Ascending aorta (tissue), 2 donors: ENCODE results near the gene TNFRSF4. TPM values are rescaled to one million over a fixed set of nuclear protein-coding genes. Genes with fewer than 3 reads are reported as not detected.

Experiments used
- DNase-seq, 2 donors: peaks; one replicate each; pipeline ENCODE4 v3.0.0-alpha.2; 2019; ENCODE audit warnings: low spot score in 2 of 2
- H3K27ac ChIP-seq, 2 donors: fragments of 200-600 bp; sonication (generic); one replicate each; pipeline ENCODE4 v1.5.1; 2016 to 2017; ENCODE audit warnings: mild to moderate bottlenecking in 1 of 2
- H3K27me3 ChIP-seq: fragments of 200-600 bp; sonication (generic); one replicate; pipeline ENCODE4 v1.5.1; 2017
- H3K36me3 ChIP-seq, 2 donors: fragments of 200-600 bp; sonication (generic); one replicate each; pipeline ENCODE4 v1.5.1; 2016
- H3K4me1 ChIP-seq, 2 donors: fragments of 200-600 bp; sonication (generic); one replicate each; pipeline ENCODE4 v1.5.1; 2016 to 2017; ENCODE audit warnings: mild to moderate bottlenecking in 1 of 2
- H3K4me3 ChIP-seq, 2 donors: fragments of 200-600 bp; sonication (generic); one replicate each; pipeline ENCODE4 v1.5.1; 2016 to 2017; ENCODE audit warnings: mild to moderate bottlenecking in 1 of 2
- H3K9me3 ChIP-seq, 2 donors: fragments of 200-600 bp; sonication (generic); one replicate each; pipeline ENCODE4 v1.5.1; 2016
- CTCF ChIP-seq, 3 experiments: fragments of 200-600 bp in 2 of 3; fragments of 450-650 bp in 1 of 3; sonication (generic) in 2 of 3; IDR thresholded peaks; one replicate each; pipeline ENCODE4 v1.5.1; 2016 to 2019; ENCODE audit warnings: antibody characterized with exemption in 3 of 3, mild to moderate bottlenecking in 1 of 3, moderate library complexity in 1 of 3
- intact Hi-C: fragments of 100-400 bp; cut with DNase I; formaldehyde crosslinking; loops from one replicate; pipeline ENCODE4 v1.15.1; 2023
- total RNA-seq: library from RNA; depleted of rRNA; stranded (reverse); fragments of >200 nt; gene quantifications from one replicate; pipeline ENCODE4 v1.1.0, GENCODE V29; 2016

The TNFRSF4 gene
- 4.8 TPM for total RNA-seq

DNA sequence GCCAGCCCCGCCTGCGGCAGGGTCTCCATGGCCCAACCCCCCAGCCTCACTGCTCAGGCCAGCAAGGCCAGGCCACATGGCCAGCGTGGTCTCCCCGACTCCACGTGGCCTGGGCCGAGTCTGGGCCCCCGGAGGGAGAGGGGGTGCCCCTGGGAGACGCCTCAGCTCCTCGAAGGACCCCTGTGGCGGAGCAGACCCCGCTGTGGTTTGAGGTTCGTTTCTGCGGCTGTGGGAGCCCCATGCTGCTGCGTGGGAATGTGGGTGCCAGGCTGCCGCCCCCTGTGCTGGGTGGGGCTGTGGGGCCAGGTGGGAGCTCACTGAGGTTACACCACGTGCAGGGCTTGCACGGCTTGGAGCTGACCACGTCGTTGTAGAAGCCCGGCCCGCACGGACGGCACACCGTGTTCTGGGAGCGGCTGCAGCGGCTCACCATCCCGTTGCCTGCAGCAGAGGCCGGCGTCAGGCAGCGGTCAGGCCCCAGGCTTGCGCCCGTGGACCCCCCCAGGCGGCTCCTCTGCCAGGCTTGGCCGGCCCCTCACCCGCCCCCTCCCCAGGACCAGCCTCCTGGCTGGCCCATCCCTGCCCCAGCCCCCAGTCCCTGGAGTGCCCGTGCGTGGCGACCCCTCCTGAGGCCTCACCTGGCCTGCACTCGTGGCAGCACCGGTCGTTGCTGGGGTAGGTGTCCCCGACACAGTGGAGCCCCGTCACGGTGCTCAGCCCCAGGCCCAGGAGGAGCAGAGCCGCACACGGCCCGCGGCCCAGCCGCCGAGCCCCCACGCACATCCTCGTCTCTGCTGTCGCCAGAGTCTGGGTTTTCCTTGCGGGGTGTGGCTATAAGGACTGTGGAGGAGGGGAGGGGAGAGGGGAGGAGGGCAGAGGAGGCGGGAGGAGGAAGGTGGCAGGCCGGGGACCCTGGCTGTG is at the start of gene TNFRSF4:
Gene TNFRSF4, minus strand, starts transcription at position 809 of the 921 bp plus-strand sequence. Its CDS starts 26 bp downstream, at position 783.
- Histone ChIP-seq H3K4me3 (peak within 1 kb of the TSS in 1 of 2 donors; percentile 19), H3K36me3 (peaks cover 25% of the 10 kb centered on the region in 2 donors), H3K4me1 (no peaks in the 10 kb centered on the region), H3K9me3 (no peaks in the 10 kb centered on the region), H3K27ac (no peak within 1 kb of the TSS), H3K27me3 (no peaks in the 10 kb centered on the region)
- intact Hi-C loops: no loop called here
- no peak for DNase-seq
- TF ChIP-seq CTCF (IDR thresholded peaks at IDR 0.05): no peak

GRCh38 chr1:1262758-1263157 is 48.8 kb upstream of the TNFRSF4 start:
- no peak for DNase-seq
- intact Hi-C loops: no loop called here

DNA sequence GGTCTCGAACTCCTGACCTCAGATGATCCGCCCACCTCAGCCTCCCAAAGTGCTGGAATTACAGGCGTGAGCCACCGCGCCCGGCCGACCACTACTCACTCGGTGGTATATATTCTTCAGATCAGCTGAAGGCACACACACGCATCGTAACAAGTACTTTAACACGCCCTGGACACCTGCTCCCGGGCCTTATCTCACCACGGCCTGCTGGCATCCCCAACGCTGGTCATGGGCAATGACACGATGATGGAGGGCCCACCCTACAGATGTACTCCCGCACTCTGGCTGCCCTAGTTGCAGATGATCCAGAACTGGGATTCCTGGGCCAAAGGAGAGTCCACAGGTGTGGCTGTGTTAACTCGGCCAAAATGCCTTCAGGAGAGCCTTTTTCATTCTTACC is 48.1 kb upstream of the TNFRSF4 start:
- Histone ChIP-seq H3K4me3 (no peak overlapping the region), H3K9me3 (no peaks in the 10 kb centered on the region), H3K4me1 (no peaks in the 10 kb centered on the region), H3K27ac (no peak overlapping the region), H3K36me3 (peaks cover 54 to 91% of the 10 kb centered on the region in 2 donors), H3K27me3 (no peaks in the 10 kb centered on the region)
- intact Hi-C loops: no loop called here
- DNase-seq: no peak
- TF ChIP-seq CTCF (IDR thresholded peaks at IDR 0.05): no peak

More at GRCh38 chr1:1262758-1263157, 48.8 kb upstream of the TNFRSF4 start:
- Histone ChIP-seq H3K36me3 (peaks cover 57 to 92% of the 10 kb centered on the region in 2 donors), H3K4me3 (no peak overlapping the region), H3K27ac (no peak overlapping the region), H3K27me3 (no peaks in the 10 kb centered on the region), H3K4me1 (no peaks in the 10 kb centered on the region), H3K9me3 (no peaks in the 10 kb centered on the region)
- TF ChIP-seq CTCF (IDR thresholded peaks at IDR 0.05): no peak

DNA sequence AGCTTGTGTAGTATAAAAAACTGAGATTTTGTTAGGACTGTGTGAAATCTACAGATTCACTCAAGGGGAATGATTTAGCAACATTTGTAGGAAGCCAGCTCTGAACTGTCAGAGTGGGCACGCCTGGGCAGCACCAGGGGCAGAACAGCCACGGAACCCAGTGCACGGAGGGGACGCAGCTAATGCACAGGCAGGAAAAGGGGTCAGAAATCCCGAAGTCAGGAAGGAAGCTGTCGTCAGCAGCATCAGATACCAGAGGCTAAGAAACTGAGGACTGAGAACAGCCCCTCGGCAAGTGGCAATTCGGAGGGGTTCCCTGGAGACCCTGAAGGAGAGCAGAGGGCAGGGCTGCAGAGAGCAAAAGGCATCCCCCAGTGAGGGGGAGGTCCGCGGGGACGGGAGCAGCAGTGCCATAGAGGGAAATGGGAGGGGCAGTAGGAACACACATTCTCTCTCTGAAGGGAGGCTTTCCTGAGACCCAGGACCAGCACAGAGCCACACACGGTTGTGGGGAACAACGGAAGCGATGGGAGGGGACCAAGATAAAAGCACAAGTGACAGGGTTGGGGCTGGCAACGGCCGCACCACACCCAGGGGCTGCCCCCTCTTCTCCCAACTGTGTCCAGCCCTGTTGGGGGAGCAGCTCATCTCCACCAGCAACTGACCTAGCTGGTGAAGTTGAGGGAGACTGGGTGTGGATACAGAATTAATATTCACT is 47.0 kb upstream of the TNFRSF4 start:
- Histone ChIP-seq H3K27me3 (no peaks in the 10 kb centered on the region), H3K4me3 (no peak overlapping the region), H3K27ac (no peak overlapping the region), H3K36me3 (peaks cover 63 to 90% of the 10 kb centered on the region in 2 donors), H3K4me1 (no peaks in the 10 kb centered on the region), H3K9me3 (no peaks in the 10 kb centered on the region)
- TF ChIP-seq CTCF (IDR thresholded peaks at IDR 0.05): no peak
- intact Hi-C loops: no loop called here
- DNase-seq: no peak

GRCh38 chr1:1259951-1260600 is 46.1 kb upstream of the TNFRSF4 start:
- no peaks in the 10 kb centered on the region for H3K9me3 ChIP-seq
- TF ChIP-seq CTCF (IDR thresholded peaks at IDR 0.05): no peak
- no peak overlapping the region for H3K27ac ChIP-seq
- intact Hi-C loops: no loop called here
- DNase-seq: no peak
- H3K4me1 ChIP-seq: no peaks in the 10 kb centered on the region
- no peaks in the 10 kb centered on the region for H3K27me3 ChIP-seq
- H3K36me3 ChIP-seq: peaks cover 65 to 92% of the 10 kb centered on the region in 2 donors
- H3K4me3 ChIP-seq: no peak overlapping the region
